OCI-LY7 (cell line): Measurements from ENCODE around the gene CUEDC1.

Experiments
- CTCF ChIP-seq: fragments of 200-600 bp; sonication (generic); conservative IDR thresholded peaks from 2 replicates; pipeline ENCODE4 v1.5.1; 2014; ENCODE audit warnings: mild to moderate bottlenecking, antibody characterized with exemption, low read length, moderate library complexity, mixed read lengths
- EZH2phosphoT487 ChIP-seq: fragments of 200-600 bp; sonication (generic); IDR thresholded peaks from 2 replicates; pipeline ENCODE4 v1.6.1; 2018; ENCODE audit warnings: low read depth, borderline replicate concordance, mild to moderate bottlenecking, mixed run types, antibody characterized with exemption, low read length, moderate library complexity, mixed read lengths

GRCh38 chr17:57890857-57891232 is 64.4 kb downstream of the CUEDC1 start:
- no peak for TF ChIP-seq CTCF
- TF ChIP-seq EZH2phosphoT487 = no peak
